IPS-18c (cell line): Measurements from ENCODE around the gene MICALL2.

ENCODE experiments used
- H3K4me3 ChIP-seq: 2 replicates; pipeline ENCODE4 v1.7.0; 2013; ENCODE audit warnings: low read depth, mild to moderate bottlenecking, low read length, moderate library complexity; ENCODE audit not compliant: insufficient read depth
- H3K9me3 ChIP-seq: one replicate; pipeline ENCODE4 v1.6.1; 2013; ENCODE audit warnings: mild to moderate bottlenecking, low read length, moderate library complexity; ENCODE audit not compliant: control insufficient read depth, insufficient read depth

MICALL2 gene

GRCh38 chr7:1478480-1478879, 19.2 kb upstream of the MICALL2 start:
- Histone ChIP-seq H3K9me3 (no peaks in the 10 kb centered on the region), H3K4me3 (no peak overlapping the region)

- H3K4me3 ChIP-seq = no peak overlapping the region
Observed at GRCh38 chr7:1476859-1477258, 17.6 kb upstream of the MICALL2 start.

GRCh38 chr7:1475991-1476390, 16.7 kb upstream of the MICALL2 start:
- Histone ChIP-seq H3K4me3 (no peak overlapping the region), H3K9me3 (no peaks in the 10 kb centered on the region)

More at GRCh38 chr7:1476859-1477258, 17.6 kb upstream of the MICALL2 start:
- H3K9me3 ChIP-seq = no peaks in the 10 kb centered on the region

GRCh38 chr7:1475393-1475792, 16.1 kb upstream of the MICALL2 start:
- H3K9me3 ChIP-seq = no peaks in the 10 kb centered on the region
- no peak overlapping the region for H3K4me3 ChIP-seq

GRCh38 chr7:1474736-1475135, 15.5 kb upstream of the MICALL2 start:
- Histone ChIP-seq H3K9me3 (no peaks in the 10 kb centered on the region), H3K4me3 (no peak overlapping the region)

GRCh38 chr7:1473864-1474512, 14.7 kb upstream of the MICALL2 start:
- Histone ChIP-seq H3K9me3 (no peaks in the 10 kb centered on the region), H3K4me3 (no peak overlapping the region)

GRCh38 chr7:1470901-1471300, 11.6 kb upstream of the MICALL2 start:
- Histone ChIP-seq H3K4me3 (no peak overlapping the region), H3K9me3 (no peaks in the 10 kb centered on the region)

GRCh38 chr7:1468643-1469298, 9.5 kb upstream of the MICALL2 start:
- Histone ChIP-seq H3K9me3 (no peaks in the 10 kb centered on the region), H3K4me3 (no peak overlapping the region)

GRCh38 chr7:1468203-1468602, 8.9 kb upstream of the MICALL2 start:
- no peak overlapping the region for H3K4me3 ChIP-seq
- no peaks in the 10 kb centered on the region for H3K9me3 ChIP-seq

GRCh38 chr7:1466524-1467271, 7.4 kb upstream of the MICALL2 start:
- Histone ChIP-seq H3K9me3 (no peaks in the 10 kb centered on the region), H3K4me3 (no peak overlapping the region)

GRCh38 chr7:1464694-1465093, 5.4 kb upstream of the MICALL2 start:
- Histone ChIP-seq H3K9me3 (no peaks in the 10 kb centered on the region), H3K4me3 (no peak overlapping the region)

- no peaks in the 10 kb centered on the region for H3K9me3 ChIP-seq
- no peak overlapping the region for H3K4me3 ChIP-seq
Observed at GRCh38 chr7:1463676-1464223, 4.5 kb upstream of the MICALL2 start.

- Histone ChIP-seq H3K4me3 (no peak overlapping the region), H3K9me3 (no peaks in the 10 kb centered on the region)
Observed at GRCh38 chr7:1461646-1462375, 2.5 kb upstream of the MICALL2 start.

- H3K4me3 ChIP-seq = no peak overlapping the region
- H3K9me3 ChIP-seq = no peaks in the 10 kb centered on the region
Observed at GRCh38 chr7:1460821-1461645, 1.8 kb upstream of the MICALL2 start.

GRCh38 chr7:1459920-1460820, 900 bp upstream of the MICALL2 start:
- Histone ChIP-seq H3K9me3 (no peaks in the 10 kb centered on the region), H3K4me3 (peak overlapping the region; percentile 34; the same call in 1 of the 2 replicates)

GRCh38 chr7:1459512-1459892, 232 bp upstream of the MICALL2 start:
- peak overlapping the region; percentile 81 for H3K4me3 ChIP-seq
- no peaks in the 10 kb centered on the region for H3K9me3 ChIP-seq
